Measurements from ENCODE around the gene COL5A2.

DNA sequence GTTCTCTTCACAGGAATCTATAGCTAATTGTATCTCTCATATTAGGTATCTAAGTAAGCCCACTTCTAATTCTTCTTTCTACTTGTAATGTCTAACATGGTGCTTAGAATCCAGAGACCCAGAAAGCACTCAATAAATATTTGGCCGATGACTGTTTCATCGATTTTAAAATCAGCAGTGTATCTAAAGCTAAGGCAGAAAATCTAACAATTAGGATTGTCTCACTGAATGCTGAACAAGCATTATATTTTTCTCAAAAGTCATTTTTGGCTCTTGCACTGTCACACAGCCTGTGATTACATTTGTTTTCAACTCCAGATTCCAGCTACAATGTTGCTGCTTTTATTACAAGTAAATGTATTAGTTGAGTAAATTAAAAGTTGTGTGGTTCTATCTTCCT is 20.3 kb downstream of the COL5A2 start:
- TF ChIP-seq, protein P1, sequence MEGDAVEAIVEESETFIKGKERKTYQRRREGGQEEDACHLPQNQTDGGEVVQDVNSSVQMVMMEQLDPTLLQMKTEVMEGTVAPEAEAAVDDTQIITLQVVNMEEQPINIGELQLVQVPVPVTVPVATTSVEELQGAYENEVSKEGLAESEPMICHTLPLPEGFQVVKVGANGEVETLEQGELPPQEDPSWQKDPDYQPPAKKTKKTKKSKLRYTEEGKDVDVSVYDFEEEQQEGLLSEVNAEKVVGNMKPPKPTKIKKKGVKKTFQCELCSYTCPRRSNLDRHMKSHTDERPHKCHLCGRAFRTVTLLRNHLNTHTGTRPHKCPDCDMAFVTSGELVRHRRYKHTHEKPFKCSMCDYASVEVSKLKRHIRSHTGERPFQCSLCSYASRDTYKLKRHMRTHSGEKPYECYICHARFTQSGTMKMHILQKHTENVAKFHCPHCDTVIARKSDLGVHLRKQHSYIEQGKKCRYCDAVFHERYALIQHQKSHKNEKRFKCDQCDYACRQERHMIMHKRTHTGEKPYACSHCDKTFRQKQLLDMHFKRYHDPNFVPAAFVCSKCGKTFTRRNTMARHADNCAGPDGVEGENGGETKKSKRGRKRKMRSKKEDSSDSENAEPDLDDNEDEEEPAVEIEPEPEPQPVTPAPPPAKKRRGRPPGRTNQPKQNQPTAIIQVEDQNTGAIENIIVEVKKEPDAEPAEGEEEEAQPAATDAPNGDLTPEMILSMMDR (IDR thresholded peaks at IDR 0.05) = no peak
- no peak for TF ChIP-seq POLR2A (IDR thresholded peaks at IDR 0.05)

Measured in lower leg skin (tissue), 3 donors.